Stimulated activated naive CD4-positive, alpha-beta T cell treated with Interleukin-2 at 50 U/mL for 16 hours (primary cell): ENCODE data around the gene IGF1R.

ENCODE experiments used
- DNase-seq: peaks from one replicate; lab custom pipeline; 2025; lab: John Stamatoyannopoulos, UW

Gene IGF1R

DNA sequence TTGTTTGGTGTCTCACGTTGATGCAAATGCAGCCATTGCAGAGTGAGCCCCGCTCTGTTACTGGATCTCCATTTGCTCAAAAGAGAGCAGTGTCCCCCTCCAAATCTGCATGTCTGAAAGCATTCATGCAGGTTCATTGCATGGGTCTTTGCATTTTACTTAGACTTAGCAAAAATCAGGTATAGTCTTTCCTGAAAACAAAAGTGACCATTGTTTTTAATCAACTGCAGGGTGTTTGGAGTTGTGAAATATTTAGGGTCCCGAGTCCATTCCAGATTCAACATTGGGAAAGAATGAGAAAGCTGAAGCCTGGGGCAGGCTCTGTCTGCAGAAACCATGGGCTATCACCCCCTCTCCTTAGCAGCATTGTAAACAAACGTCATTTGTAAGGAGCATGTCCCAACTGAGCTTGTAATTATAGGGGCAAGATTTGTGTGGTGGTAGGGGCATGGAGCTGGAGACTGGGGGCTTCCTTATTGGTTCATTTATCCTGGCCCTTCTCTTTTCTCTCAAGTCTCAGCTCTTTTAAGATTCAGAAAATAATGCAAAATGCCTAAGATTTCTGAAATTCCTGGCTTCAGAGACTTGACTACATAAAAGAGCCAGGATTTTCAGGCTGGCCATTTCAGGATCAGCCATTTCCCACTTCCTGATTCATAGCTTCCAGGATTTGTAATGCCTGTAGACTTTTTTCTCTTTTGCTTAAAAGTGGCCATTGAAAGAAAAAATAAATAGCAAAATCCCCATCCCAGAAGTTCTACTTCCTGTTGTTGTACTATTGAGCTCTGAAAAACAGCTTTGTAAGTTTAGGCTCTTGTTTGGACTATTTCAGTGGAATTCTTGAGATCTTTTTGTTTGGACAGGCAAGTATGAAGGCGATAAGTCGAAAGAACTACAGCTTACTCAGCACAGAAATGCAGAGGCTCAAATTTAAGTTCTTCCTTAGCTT lies 23.0 kb downstream of the IGF1R start:
- DNase-seq: no peak

DNA sequence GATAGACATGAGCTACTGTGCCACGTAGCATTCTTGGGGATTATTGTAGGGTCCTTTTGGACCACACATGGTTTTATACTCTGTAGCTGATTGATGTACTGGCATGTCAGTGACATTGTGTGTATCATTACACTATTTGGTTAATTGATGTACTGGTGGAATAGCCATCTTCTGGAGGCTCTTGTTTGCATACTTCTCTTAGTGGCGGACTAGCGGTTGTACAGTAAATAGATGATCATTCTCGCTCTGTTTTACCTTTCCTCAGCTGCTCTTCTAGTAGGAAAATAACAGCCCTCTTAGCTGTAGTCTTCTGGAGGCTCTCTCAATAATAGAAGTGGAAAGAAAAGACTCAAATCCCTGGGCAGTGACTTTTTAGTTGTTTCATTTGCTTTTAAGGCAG lies 24.8 kb downstream of the IGF1R start:
- DNase-seq: no peak

DNA sequence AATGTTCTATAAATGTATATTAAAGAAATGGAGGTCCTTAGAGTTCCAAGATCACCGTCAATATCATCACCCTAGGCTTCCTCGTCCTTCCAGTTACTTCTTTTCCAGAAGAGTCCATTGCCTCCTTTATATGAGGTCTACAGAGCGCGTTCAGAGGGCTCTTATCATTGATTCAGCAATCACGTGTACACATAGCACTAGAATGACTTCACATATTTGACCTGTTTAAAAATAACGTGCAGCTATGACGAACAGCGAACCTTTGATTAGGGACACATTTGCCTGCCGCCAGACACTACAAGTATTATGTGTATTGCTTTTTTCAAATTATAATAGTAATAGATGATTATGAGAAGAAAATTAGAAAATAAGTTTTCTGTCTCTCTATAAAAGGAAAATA lies 26.0 kb downstream of the IGF1R start:
- DNase-seq: no peak

DNA sequence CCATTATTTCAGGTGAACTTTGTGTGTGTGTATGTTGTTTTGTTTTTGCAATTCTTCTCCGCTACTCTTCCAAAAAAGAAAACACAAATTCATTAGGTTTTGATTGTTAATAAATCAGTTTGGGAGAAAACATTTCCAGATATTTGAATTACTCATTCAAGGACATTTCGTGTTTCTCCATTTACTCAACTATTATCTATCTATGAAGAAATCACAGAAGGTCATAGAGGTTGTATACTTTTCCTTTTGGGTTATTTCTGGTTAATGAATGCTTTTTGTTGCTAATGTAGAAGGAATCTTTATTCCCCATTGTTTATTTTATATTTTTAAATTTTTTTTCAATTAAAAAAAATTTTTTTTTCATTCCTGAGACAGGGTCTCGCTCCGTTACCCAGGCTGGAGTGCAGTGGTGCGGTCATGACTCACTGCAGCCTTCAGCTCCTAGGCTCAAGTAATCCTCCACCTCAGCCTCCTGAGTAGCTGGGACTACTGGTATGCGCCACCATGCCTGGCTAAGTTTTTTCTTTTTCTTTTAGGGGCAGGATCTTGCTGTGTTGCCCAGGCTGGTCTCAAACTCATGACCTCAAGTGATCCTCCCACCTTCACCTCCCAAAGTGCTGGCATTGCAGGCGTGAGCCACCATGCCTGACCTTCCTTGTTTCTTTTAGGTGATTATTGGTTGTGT lies 28.4 kb downstream of the IGF1R start:
- no peak for DNase-seq

DNA sequence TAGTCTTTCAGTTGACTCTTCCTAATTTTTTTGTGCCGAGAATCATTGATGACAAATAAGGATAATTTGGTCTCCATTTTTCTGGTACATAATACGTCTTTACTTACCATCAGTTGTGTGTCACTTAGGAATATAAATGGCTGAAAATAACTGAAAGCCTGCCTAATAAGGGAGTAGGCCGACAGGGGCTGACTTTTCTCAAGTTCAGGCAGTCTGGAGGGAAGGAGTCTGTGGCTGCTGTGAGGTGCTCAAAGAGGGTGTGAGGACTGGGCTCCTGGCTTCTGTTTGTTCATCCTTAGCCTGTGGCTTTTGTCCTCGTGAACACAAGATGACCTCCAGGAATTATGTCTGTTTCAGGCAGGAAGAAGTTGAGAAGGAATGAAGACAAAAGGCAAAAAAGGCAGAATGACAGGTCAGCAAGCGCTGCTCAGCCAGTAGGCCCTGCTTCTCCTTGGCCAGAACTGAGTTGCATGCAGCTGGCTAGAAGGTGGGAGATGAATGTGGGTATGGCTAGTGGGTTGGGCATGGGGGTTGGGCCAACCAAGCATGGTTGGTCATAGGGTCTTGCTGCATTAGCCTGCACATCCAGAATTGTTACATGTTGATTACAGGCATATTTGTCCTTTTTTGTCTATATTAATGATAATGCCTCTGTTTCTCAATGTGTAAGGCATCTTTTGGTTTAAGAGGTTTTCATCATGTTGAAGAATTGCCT lies 29.2 kb downstream of the IGF1R start:
- DNase-seq: no peak

DNA sequence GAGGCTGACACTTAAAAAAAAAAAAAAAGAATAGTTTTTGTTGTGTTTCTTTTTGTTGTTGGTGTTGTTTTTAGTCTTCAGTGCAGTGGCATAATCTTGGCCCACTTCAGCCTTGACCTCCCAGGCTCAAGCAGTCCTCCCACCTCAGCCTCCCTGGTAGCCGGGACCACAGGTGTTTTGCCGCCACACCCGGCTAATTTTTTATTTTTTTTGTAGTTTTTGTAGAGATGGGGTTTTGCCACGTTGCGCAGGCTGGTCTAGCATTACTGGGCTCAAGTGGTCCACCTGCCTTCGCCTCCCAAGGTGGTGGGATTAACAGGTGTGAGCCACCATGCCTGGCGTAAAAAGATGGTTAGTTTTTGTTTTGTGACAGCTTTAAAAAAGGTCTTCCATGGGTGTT lies 30.1 kb downstream of the IGF1R start:
- no peak for DNase-seq

DNA sequence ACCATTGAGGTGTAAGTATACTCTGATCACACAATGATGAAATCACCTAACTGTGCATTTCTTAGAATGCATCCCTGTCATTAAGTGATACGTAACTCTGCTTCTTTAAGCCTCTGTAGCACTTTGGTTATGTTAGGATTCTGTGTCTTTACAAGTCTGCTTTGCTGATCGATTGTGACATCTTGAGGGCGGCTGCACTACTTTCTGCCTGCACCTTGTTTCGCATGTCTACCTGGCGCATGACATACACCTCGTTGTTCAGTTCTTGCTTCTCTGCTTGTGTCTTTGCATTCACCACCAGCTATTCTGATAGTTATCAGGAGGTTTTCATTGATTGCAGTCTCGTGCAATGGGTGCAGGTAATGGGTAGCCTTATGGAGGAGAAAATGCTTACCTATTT lies 32.7 kb downstream of the IGF1R start:
- no peak for DNase-seq

DNA sequence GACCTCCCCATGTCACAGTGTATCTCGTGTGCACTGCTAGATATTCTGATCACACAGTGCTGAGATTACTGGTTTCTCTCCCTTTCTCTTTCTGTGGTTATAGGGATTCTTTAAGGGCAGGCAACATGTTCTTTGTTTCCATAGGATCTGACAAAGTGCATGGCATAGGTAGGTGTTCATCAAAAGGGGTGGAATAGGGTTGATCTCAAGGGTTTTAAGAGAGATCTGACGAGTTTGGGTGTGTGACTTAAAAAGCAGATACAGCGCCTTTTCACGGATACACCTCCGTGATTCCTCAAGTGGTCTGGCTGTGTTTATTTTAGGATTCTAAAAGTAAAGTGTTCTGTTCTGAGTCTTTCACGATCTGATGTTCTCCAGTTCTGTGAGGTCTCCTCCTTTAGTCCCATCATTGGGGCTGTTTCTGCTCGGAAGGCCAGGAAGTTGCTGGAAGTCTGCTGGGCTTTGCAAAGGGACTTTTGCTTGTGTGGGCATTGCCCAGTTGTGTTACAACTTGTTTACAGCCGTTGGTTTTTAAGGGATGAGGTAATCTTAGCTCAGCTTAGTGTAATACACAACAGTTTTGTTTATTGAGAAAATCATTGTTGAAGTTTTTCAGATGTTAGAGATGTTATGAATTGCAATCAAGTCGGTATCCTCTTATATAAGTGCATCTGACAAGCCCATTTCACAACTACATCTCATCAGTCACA lies 34.8 kb downstream of the IGF1R start:
- no peak for DNase-seq

DNA sequence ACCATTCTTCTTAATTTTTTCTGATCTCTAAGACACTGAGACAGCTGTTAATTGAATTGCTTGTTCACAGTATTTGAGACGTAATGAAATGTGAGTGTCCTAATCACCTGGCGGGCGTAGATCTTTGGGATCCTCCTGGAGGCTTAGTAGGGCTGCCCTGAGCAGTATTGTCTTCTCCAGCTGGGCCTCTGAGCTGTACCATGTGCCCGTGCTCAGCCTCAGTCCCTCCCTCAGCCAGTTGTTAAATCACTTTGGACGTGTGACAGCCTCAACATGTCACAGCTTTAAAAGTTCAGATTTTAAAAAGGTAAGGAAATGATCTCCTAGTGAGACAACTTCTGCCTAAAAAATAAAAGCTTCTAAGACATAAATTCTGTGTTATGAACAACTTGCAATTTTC lies 35.5 kb downstream of the IGF1R start:
- no peak for DNase-seq

DNA sequence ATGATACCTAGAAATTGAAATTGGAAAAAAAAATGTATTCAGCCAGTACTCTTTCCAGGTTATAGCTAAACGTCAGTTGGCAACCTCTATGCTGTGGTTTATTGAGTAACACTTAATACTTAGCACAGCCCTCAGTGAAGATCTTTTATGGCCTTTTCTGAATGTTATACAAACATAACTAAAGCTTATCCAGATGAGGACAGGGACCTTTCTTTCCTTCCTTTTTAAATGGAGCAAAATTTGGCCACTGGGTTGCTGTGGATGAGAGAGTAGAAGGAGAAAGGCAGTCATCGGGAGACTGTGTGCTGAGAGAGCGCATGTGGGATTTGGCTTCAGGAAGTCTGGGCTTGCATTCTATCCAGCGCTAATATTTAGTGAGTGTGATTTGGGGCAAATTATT lies 36.1 kb downstream of the IGF1R start:
- DNase-seq: no peak

DNA sequence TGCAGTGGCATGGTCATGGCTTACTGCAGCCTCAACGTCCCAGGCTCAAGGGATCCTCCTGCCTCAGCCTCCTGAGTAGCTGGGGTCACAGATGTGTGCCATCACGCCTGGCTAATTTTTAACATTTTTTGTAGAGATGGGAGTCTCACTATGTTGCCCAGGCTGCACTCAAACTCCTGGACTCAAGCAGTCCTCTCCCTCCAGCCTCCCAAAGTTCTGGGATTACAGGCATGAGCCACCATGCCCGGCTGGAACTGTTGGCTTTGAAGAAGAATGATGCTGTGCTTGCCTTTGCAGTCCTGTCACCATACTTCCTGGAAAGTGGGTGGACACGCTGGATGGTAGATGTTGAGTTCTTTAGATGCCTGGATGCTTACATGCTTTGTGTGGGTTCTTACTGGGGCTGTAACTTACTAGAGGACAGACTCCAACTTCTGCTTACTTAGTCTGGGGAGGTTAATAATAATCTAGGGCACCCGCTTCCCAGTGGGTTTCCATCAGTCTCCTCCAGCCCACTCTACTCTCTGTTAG lies 36.7 kb downstream of the IGF1R start:
- DNase-seq: no peak

DNA sequence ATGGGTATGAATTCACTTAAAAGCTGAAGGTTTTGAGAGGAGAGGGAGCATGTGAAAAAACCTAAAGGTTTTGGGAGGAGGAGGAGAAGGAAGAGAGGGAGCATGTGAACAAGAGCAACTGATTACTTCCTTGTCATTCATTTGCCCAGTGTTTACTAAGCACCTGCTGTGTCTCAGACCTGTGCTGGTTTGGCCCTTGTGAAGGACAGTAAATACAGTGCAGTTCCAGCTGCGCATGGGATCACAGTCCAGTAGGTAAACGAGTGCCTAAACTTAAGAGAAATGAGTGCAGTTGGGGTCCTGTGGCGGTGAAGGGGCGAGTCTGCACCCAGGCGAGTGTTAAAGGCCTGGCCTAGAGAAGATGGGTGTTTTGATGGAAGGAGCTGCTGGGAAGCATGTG lies 38.6 kb downstream of the IGF1R start:
- DNase-seq: no peak

DNA sequence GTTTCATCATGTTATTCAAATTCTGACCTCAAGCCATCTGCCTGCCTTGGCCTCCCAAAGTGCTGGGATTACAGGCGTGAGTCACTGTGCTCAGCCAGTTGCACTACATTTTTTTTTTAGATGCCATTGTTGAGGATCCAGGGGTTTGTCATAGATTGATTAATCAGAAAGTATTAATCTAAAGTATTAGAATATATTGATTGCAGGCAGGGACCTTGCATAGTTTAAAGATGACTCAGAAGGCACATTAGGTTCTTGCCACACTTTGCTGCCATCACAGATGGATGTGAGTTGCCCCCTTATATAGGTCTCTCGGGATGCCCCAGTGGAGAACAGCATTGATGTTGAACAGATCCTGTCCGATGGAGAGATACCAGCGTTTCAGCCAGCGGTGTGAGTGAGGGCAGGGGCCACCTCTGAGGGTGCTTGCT lies 41.1 kb downstream of the IGF1R start:
- DNase-seq: no peak

DNA sequence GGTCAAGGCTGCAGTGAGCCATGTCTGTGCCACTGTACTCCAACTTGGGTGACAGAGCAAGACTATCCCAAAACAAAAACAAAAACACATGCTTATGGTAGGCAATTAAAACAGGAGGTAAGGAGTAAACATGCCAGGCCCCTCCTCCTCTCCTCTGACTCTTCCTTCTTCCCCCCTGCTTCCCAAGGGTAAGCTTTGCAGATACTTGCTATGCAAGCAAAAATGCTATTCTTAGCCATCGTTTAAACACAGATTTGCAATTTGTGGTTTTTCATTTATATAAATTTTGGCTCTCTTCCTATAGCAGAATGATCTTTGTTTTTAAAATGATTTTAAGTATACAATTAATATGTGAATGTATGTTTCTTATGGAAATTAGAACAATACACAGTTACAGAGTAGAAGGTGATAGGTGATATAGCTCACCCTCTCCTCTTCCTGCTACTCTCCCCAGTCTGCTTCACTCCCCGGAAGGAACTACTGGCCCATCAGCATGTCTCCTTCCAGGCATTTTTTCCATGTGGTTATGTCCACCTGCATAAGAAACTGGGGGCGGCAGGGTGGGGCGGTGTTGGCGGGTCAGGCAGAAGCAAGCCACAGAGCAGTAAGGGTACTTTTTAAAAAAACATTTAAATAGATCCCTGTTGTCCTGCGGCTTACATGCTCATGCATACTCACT lies 42.1 kb downstream of the IGF1R start:
- DNase-seq: no peak

DNA sequence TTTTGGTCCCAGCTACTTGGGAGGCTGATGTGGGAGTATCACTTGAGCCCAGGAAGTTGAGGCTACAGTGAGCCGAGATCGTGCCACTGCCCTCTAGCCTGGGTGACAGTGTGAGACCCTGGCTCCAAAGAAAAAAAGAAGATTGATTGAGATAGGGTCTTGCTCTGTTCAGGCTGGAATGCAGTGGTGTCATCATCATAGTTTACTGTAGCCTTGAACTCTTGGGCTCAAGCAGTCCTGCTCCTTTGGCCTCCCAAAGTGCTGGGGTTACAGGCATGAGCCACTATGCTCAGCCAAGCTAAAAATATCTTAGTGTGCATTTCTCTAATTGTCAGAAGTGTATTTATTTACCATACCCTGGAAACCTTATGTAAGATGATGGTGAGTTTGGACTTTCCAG lies 43.9 kb downstream of the IGF1R start:
- DNase-seq: no peak

DNA sequence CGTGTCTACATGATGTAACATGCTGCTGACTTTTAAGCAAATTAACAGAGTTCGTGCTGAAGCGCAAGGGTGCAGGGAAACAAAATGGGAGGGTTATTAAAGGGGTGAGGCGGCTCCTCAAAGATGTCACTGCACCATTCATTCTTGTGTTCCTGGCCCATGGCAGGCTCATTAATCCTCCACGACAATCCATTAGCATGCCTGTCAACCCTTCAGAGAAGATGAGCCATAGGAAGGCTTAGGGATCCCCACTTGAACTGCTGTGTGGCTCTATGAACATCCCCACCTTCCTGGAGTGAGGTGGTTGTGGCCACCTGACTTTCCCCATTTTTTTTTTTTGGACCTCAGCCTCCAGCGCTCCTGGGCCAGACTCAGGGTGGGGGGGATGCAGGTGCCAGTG lies 45.8 kb downstream of the IGF1R start:
- DNase-seq: no peak

DNA sequence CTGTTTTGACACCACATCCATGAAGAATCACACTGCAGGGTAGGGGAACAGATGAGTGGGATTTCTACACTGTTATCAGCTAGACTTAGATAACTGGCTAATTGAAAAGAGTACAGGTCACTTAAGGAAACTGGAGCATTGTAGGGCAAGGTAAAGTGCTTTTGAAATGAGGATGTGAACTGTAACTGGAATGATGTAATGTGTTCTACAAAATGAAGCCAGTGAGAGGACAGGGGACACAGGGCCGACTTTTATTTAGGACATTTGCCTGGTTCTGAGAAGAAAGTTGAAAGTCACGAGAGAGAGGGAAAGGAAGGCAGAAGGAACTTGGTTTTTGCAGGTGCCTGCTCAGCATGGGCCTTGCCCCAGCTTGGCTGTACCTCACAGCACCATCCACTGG lies 50.5 kb downstream of the IGF1R start:
- no peak for DNase-seq

DNA sequence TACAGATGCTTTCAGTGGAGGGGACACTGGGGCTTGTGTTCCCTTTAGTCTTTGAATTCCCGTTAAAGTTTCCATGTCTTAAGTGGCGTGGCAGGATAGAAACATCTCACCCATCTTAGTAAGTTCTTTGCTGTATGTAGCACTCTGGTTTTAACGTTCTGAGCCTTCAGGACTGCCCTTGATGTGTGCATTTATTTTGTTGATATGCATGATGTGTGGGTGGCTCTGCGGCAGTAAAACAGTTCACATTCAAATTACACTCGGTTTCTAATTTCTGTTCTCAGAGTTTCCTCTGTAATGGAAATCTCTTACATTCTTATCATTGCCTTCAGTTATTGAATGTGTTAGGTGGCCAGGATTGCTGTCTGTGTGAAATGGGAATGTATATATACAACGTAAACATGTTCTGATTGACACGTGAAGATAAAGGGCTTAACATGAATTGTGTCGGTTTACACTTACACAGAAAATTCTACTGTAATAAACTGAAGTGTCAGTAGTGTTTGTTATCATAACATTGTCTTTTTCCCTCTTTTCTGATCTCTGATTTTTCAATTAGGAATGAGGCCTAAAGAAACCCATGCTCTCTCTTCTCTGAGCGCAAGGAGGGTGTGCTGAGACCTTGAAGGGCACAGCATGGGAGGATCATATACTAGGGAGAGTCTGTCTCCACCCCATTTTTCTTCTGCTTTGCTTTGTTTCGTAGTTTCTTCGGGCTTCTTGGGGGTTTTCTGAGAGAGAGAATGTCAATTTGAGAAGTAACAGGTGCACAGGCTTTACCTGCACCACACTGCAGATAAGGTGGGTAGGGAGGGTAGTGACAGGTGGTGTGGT lies 51.5 kb downstream of the IGF1R start:
- DNase-seq: no peak

DNA sequence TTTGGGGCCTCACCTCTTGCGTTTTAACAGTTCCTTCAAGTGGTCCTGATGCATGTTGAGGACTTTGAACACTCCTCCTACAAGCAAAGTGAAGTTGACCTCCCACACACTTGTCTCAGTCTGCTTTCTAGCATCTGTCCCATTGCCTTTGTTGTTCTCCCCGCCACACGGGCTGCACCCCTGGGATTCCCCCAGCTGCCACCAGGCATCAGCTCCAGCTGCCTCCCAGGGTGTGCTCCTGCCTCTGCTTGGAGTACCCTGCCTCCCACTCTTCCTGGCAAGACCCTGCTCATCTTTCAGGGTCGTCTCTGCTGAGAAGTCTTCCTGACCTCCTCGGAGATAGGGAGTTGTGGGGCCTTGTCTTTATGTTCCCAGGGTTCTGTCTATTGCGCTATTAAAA lies 52.2 kb downstream of the IGF1R start:
- no peak for DNase-seq

DNA sequence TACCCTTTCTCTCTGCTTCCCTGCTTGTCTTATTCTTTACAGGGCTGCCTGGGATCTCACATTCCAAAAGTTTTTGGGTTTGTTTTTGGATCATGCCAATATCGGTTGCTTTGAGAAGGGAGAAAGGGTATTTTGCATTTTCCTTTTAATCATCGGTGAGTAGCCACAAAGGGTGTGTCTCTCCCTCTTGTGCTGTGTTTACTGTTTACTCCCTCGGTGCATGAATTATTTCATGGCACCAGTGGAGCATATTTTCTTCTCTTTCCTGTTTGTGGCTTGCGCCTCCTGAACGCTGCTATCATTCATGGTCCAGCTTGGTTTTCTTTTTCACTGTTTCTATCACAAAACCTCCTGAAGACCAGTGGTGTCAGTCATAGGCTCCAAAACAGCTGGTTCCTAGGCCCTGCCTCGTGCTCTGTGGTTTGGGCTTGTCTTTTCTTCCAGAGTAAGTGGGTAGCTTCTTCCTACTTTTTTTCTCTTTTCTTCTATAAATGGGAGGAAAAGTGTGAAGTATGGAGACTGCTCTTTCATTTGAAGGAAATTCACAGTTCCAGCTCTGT lies 54.9 kb downstream of the IGF1R start:
- no peak for DNase-seq
